ENCODE data around the gene FOLR1. TPM values are rescaled to one million over a fixed set of nuclear protein-coding genes. Genes with fewer than 3 reads are reported as not detected.
"Not testable (repeated sequence)": the region's sequence is repeated elsewhere in the genome, so short reads cannot be mapped to it uniquely, and the experiment has no call there.

Gene FOLR1
- total RNA-seq, 1 experiment from 2014 or later: not detected

DNA sequence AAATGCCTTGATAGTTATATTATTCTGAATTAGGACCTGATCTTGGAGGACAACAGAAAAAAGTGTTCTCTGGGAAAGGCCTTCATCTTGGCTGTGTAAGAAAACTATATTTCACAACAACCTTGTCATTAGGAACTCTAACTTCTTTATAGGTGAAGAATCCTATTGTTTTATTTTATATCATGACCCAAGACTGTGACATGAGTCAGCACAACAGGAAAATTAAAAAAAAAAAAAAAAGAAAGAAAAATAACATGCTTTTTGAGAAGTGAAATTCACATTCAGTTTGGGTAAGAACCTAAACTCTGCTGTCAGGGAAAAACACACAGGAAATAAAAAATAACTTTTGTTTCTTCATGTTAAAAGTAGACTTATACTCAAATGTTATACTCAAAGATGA lies 12.9 kb downstream of the FOLR1 start:
- ATAC-seq (no peak), DNase-seq (ENCODE audit: low read depth, low spot score) (no peak)
- no peak overlapping the region for H3K4me3 ChIP-seq (ENCODE audit: low read depth in 2 of 2, low read length in 2 of 2)
- H3K36me3 ChIP-seq (ENCODE audit: control insufficient read depth, insufficient read depth, low read length): no peaks in the 10 kb centered on the region
- TF ChIP-seq CTCF (IDR thresholded peaks at IDR 0.05) (no peak), TCF7L2 (IDR thresholded peaks at IDR 0.05; ENCODE audit: low read depth, low read length) (no peak), SIN3A (IDR thresholded peaks at IDR 0.05; ENCODE audit: borderline replicate concordance, insufficient read depth, low read depth, low read length) (no peak), POLR2AphosphoS5 (IDR thresholded peaks at IDR 0.05; ENCODE audit: low read depth, low read length) (no peak)
- TF ChIP-seq, protein P1, sequence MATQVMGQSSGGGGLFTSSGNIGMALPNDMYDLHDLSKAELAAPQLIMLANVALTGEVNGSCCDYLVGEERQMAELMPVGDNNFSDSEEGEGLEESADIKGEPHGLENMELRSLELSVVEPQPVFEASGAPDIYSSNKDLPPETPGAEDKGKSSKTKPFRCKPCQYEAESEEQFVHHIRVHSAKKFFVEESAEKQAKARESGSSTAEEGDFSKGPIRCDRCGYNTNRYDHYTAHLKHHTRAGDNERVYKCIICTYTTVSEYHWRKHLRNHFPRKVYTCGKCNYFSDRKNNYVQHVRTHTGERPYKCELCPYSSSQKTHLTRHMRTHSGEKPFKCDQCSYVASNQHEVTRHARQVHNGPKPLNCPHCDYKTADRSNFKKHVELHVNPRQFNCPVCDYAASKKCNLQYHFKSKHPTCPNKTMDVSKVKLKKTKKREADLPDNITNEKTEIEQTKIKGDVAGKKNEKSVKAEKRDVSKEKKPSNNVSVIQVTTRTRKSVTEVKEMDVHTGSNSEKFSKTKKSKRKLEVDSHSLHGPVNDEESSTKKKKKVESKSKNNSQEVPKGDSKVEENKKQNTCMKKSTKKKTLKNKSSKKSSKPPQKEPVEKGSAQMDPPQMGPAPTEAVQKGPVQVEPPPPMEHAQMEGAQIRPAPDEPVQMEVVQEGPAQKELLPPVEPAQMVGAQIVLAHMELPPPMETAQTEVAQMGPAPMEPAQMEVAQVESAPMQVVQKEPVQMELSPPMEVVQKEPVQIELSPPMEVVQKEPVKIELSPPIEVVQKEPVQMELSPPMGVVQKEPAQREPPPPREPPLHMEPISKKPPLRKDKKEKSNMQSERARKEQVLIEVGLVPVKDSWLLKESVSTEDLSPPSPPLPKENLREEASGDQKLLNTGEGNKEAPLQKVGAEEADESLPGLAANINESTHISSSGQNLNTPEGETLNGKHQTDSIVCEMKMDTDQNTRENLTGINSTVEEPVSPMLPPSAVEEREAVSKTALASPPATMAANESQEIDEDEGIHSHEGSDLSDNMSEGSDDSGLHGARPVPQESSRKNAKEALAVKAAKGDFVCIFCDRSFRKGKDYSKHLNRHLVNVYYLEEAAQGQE (IDR thresholded peaks at IDR 0.05; ENCODE audit: insufficient read depth in 1 of 2, low read depth in 2 of 2, low read length in 1 of 2): no peak
- H3K4me1 ChIP-seq (ENCODE audit: control insufficient read depth, insufficient read depth, low read length): no peaks in the 10 kb centered on the region
- H3K27ac ChIP-seq (ENCODE audit: low read length): no peak overlapping the region
- ChIA-PET CTCF (no interaction called here), POLR2A (no interaction called here)
- H3K9me3 ChIP-seq (ENCODE audit: control insufficient read depth, insufficient read depth, low read depth, low read length): no peaks in the 10 kb centered on the region
- intact Hi-C loops (cut with micrococcal nuclease; ENCODE audit: unreplicated experiment) (no loop called here), in situ Hi-C loops (cut with HindIII; ENCODE audit: low pct_unique_long_range_greater_than_20kb, low sequenced_read_pairs) (no loop called here)
- no peaks in the 10 kb centered on the region for H3K27me3 ChIP-seq (ENCODE audit: control insufficient read depth, insufficient read depth, low read length)
- BruUV-seq (replicated peaks): no TSS peak

- CTCF ChIA-PET; H3K9me3 ChIP-seq (ENCODE audit: control insufficient read depth, insufficient read depth, low read depth, low read length); BruUV-seq (replicated peaks); H3K36me3 ChIP-seq (ENCODE audit: control insufficient read depth, insufficient read depth, low read length); H3K4me1 ChIP-seq (ENCODE audit: control insufficient read depth, insufficient read depth, low read length); in situ Hi-C loops (cut with HindIII; ENCODE audit: low pct_unique_long_range_greater_than_20kb, low sequenced_read_pairs); POLR2A ChIA-PET; ATAC-seq; H3K27me3 ChIP-seq (ENCODE audit: control insufficient read depth, insufficient read depth, low read length); H3K4me3 ChIP-seq (ENCODE audit: low read depth in 2 of 2, low read length in 2 of 2); intact Hi-C loops (cut with micrococcal nuclease; ENCODE audit: unreplicated experiment); H3K27ac ChIP-seq (ENCODE audit: low read length); DNase-seq (ENCODE audit: low read depth, low spot score): not testable (repeated sequence)
Measured at GRCh38 chr11:72206794-72207193, 14.9 kb downstream of the FOLR1 start.

- CTCF ChIA-PET: interaction anchor here (0.5 to 0.6 kb wide), 2 partner anchors 152 to 590 kb away, joined by 3 read pairs; no protein-coding TSS in a partner anchor
- POLR2A ChIA-PET: no interaction called here
- no TSS peak for BruUV-seq (replicated peaks)
Measured at GRCh38 chr11:72208281-72208680, 16.3 kb downstream of the FOLR1 start.

More at GRCh38 chr11:72208281-72208680, 16.3 kb downstream of the FOLR1 start:
- ATAC-seq (no peak), DNase-seq (ENCODE audit: low read depth, low spot score) (no peak)
- TF ChIP-seq CTCF (IDR thresholded peaks at IDR 0.05) (no peak), SIN3A (IDR thresholded peaks at IDR 0.05; ENCODE audit: borderline replicate concordance, insufficient read depth, low read depth, low read length) (no peak), POLR2AphosphoS5 (IDR thresholded peaks at IDR 0.05; ENCODE audit: low read depth, low read length) (no peak), TCF7L2 (IDR thresholded peaks at IDR 0.05; ENCODE audit: low read depth, low read length) (no peak)
- TF ChIP-seq, protein P1 (IDR thresholded peaks at IDR 0.05; ENCODE audit: insufficient read depth in 1 of 2, low read depth in 2 of 2, low read length in 1 of 2): no peak
- H3K27ac ChIP-seq (ENCODE audit: low read length): no peak overlapping the region
- H3K27me3 ChIP-seq (ENCODE audit: control insufficient read depth, insufficient read depth, low read length): peaks cover 4% of the 10 kb centered on the region; the same call in 1 of the 2 replicates
- no peaks in the 10 kb centered on the region for H3K36me3 ChIP-seq (ENCODE audit: control insufficient read depth, insufficient read depth, low read length)
- no peaks in the 10 kb centered on the region for H3K4me1 ChIP-seq (ENCODE audit: control insufficient read depth, insufficient read depth, low read length)
- no peaks in the 10 kb centered on the region for H3K9me3 ChIP-seq (ENCODE audit: control insufficient read depth, insufficient read depth, low read depth, low read length)
- no peak overlapping the region for H3K4me3 ChIP-seq (ENCODE audit: low read depth in 2 of 2, low read length in 2 of 2)
- intact Hi-C loops (cut with micrococcal nuclease; ENCODE audit: unreplicated experiment): no loop called here
- in situ Hi-C loops (cut with HindIII; ENCODE audit: low pct_unique_long_range_greater_than_20kb, low sequenced_read_pairs): no loop called here
